Measurements from ENCODE around the gene ERC1.

Gene ERC1

GRCh38 chr12:1357711-1358110, 366.7 kb downstream of the ERC1 start:
- no peak for TF ChIP-seq CTCF (IDR thresholded peaks at IDR 0.05; ENCODE audit: low read depth, low read length, missing control alignments)
- in situ Hi-C loops (cut with HindIII; ENCODE audit: low sequenced_read_pairs) = no loop called here
- DNase-seq (ENCODE audit: low read depth) = no peak
- H3K4me3 ChIP-seq (ENCODE audit: low read depth, low read length) = no peak overlapping the region

- in situ Hi-C loops (cut with HindIII; ENCODE audit: low sequenced_read_pairs) = no loop called here
- no peak for DNase-seq (ENCODE audit: low read depth)
- no peak for TF ChIP-seq CTCF (IDR thresholded peaks at IDR 0.05; ENCODE audit: low read depth, low read length, missing control alignments)
- H3K4me3 ChIP-seq (ENCODE audit: low read depth, low read length) = no peak overlapping the region
Observed at GRCh38 chr12:1360441-1361210, 369.6 kb downstream of the ERC1 start.

GRCh38 chr12:1362143-1362662, 371.2 kb downstream of the ERC1 start:
- in situ Hi-C loops (cut with HindIII; ENCODE audit: low sequenced_read_pairs) = no loop called here
- no peak for TF ChIP-seq CTCF (IDR thresholded peaks at IDR 0.05; ENCODE audit: low read depth, low read length, missing control alignments)
- no peak overlapping the region for H3K4me3 ChIP-seq (ENCODE audit: low read depth, low read length)
- no peak for DNase-seq (ENCODE audit: low read depth)

- in situ Hi-C loops (cut with HindIII; ENCODE audit: low sequenced_read_pairs) = loop anchor here (5.0 kb wide), 1 partner anchor 102 kb away; no protein-coding TSS in a partner anchor
Observed at GRCh38 chr12:1365703-1366102, 374.7 kb downstream of the ERC1 start.

GRCh38 chr12:1367331-1368291, 376.6 kb downstream of the ERC1 start:
- in situ Hi-C loops (cut with HindIII; ENCODE audit: low sequenced_read_pairs) = loop anchor here (5.0 kb wide), 1 partner anchor 100 kb away; no protein-coding TSS in a partner anchor
- no peak for DNase-seq (ENCODE audit: low read depth)
- no peak for TF ChIP-seq CTCF (IDR thresholded peaks at IDR 0.05; ENCODE audit: low read depth, low read length, missing control alignments)
- H3K4me3 ChIP-seq (ENCODE audit: low read depth, low read length) = no peak overlapping the region

More at GRCh38 chr12:1365703-1366102, 374.7 kb downstream of the ERC1 start:
- no peak for TF ChIP-seq CTCF (IDR thresholded peaks at IDR 0.05; ENCODE audit: low read depth, low read length, missing control alignments)
- H3K4me3 ChIP-seq (ENCODE audit: low read depth, low read length) = no peak overlapping the region
- DNase-seq (ENCODE audit: low read depth) = no peak

GRCh38 chr12:1369460-1369859, 378.4 kb downstream of the ERC1 start:
- H3K4me3 ChIP-seq (ENCODE audit: low read depth, low read length) = no peak overlapping the region

More at GRCh38 chr12:1369460-1369859, 378.4 kb downstream of the ERC1 start:
- no peak for DNase-seq (ENCODE audit: low read depth)
- in situ Hi-C loops (cut with HindIII; ENCODE audit: low sequenced_read_pairs) = loop anchor here (5.0 kb wide), 1 partner anchor 98 kb away; no protein-coding TSS in a partner anchor
- TF ChIP-seq CTCF (IDR thresholded peaks at IDR 0.05; ENCODE audit: low read depth, low read length, missing control alignments) = no peak

Data from astrocyte of the cerebellum (primary cell).